ENCODE measurements around the gene MOG.

GRCh38 chr6:29656798-29657197, at the start of gene MOG:
- no peak for TF ChIP-seq CTCF (IDR thresholded peaks at IDR 0.05)
- no peak for TF ChIP-seq POLR2A (IDR thresholded peaks at IDR 0.05)
- TF ChIP-seq EP300 (IDR thresholded peaks at IDR 0.05): no peak
